ENCODE data around the gene METTL23.

DNA sequence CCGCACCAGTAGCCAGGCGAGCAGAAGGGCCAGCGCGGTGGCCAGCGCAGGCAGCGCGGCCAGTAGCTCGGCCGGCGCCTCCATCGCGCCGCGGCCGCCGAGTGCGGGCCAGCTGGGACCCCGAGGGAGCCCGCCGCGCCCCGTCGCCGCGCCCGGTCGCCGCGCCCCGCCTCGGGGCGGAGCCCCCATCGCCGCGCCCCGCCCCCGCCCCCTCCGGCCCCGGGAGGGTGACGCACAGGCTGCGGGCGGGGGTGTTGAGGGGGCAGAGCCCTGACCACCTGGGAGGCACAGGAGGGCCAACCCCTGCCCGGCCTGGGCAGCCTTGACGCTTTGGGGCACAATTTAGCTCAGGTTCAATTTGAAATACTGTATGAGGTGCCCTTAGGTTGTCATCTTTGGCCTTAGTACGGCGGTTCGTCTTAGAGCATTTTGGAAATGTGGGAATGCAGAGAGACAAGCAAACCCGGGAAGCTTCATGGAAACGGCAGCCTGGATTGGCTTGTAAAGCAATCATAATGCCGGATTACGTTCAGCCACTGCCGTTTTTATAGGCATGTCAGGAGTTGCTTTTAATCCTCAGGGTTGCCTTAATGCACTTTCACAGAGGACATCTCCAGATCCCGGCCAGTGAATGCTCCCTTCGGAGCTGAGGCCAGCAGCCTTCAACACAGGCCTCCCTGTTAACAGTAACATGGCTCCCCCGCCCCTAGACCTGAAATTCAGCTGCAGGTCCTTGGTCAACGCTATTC lies 15.6 kb upstream of the METTL23 start, which contains the start of gene MXRA7:
- TF ChIP-seq GATA2 (IDR thresholded peaks at IDR 0.05; ENCODE audit: low read depth, low read length) (no peak), GATA3 (IDR thresholded peaks at IDR 0.05; ENCODE audit: low read depth, low read length) (no peak)

Data from SH-SY5Y (cell line).